Measurements from ENCODE around the gene EPN2. TPM values are rescaled to one million over a fixed set of nuclear protein-coding genes. Genes with fewer than 3 reads are reported as not detected.
A peak's percentile ranks its signal among the peaks of the same experiment; 100 is the strongest.

EPN2 gene
- total RNA-seq, 4 donors from 2014 or later, result 92.7 to 141 (median 119) TPM

- WGBS, 2 donors, result 46 to 64% methylated on average over 2 of the region's 2 CpGs
- H3K9me3 ChIP-seq, result no peaks in the 10 kb centered on the region
- DNase-seq (ENCODE audit: low spot score in 2 of 2), result no peak
Observed at GRCh38 chr17:19339341-19339815, 102.2 kb downstream of the EPN2 start.

GRCh38 chr17:19341211-19341631 is 104.1 kb downstream of the EPN2 start:
- WGBS, 2 donors, result 69 to 77% methylated on average over 7 of the region's 7 CpGs
- H3K27me3 ChIP-seq, result no peaks in the 10 kb centered on the region
- no peaks in the 10 kb centered on the region for H3K9me3 ChIP-seq
- no peak for DNase-seq (ENCODE audit: low spot score in 2 of 2)
- H3K36me3 ChIP-seq, result peaks cover 0 to 8% (median 0%) of the 10 kb centered on the region in 3 donors
- peaks cover 0 to 66% (median 22%) of the 10 kb centered on the region in 4 donors for H3K4me1 ChIP-seq
- no peak for TF ChIP-seq EP300 (IDR thresholded peaks at IDR 0.05)
- TF ChIP-seq POLR2A (IDR thresholded peaks at IDR 0.05), result no peak
- TF ChIP-seq CTCF (IDR thresholded peaks at IDR 0.05), result no peak
- no peak overlapping the region for H3K4me3 ChIP-seq
- H3K27ac ChIP-seq, result peak overlapping the region in 2 of 4 donors; percentile 30 to 83

More at GRCh38 chr17:19339341-19339815, 102.2 kb downstream of the EPN2 start:
- H3K36me3 ChIP-seq, result peaks cover 0 to 21% (median 0%) of the 10 kb centered on the region in 3 donors
- TF ChIP-seq POLR2A (IDR thresholded peaks at IDR 0.05), result no peak
- no peak for TF ChIP-seq EP300 (IDR thresholded peaks at IDR 0.05)
- no peak overlapping the region for H3K27ac ChIP-seq
- no peak overlapping the region for H3K4me3 ChIP-seq
- H3K4me1 ChIP-seq, result peaks cover 0 to 58% (median 16%) of the 10 kb centered on the region in 4 donors
- no peaks in the 10 kb centered on the region for H3K27me3 ChIP-seq

GRCh38 chr17:19341641-19342610 is 104.8 kb downstream of the EPN2 start:
- no peak for DNase-seq (ENCODE audit: low spot score in 2 of 2)
- no peaks in the 10 kb centered on the region for H3K27me3 ChIP-seq
- no peaks in the 10 kb centered on the region for H3K9me3 ChIP-seq
- peaks cover 0 to under 1% (median 0%) of the 10 kb centered on the region in 3 donors for H3K36me3 ChIP-seq
- TF ChIP-seq EP300 (IDR thresholded peaks at IDR 0.05), result peak in 1 of 2 donors; percentile 7
- TF ChIP-seq POLR2A (IDR thresholded peaks at IDR 0.05), result no peak
- WGBS, 2 donors, result 49 to 50% methylated on average over 19 to 20 of the region's 20 CpGs
- H3K4me1 ChIP-seq, result peaks cover 0 to 68% (median 27%) of the 10 kb centered on the region in 4 donors
- peak overlapping the region; percentile 45 to 83 (median 66) for H3K27ac ChIP-seq
- no peak overlapping the region for H3K4me3 ChIP-seq

DNA sequence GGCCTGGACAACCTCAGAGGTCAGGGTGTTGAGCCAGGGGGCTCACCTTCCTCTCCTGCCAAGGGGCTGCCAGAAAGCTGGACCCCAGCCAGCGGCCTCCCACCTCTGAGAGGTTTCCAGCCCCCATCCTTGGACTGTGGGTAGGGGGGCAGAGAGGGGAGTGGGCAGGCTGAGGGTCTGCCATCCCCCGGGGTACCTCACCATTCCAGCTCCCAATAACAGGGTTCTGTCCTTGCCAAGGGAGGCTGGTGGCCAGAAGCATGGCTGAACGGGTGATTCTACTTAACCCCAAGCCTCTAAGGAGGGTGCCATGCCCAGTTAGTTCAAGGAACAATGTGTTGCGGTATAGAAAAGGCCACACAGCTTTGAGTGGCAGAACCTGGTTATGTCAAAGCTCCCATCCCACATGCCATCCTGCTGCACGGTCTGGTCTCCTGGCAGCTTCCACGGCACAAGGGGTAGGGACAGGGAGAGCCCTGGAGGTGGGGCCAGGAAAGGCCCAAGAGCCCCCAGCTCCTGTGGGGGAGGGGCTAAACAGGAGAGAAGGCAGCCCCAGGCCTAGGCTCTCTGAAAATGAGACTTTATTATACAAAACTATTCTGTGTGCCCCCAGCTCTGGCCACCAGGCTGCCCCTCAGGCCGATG is 105.6 kb downstream of the EPN2 start:
- no peaks in the 10 kb centered on the region for H3K36me3 ChIP-seq
- peaks cover 0 to 68% (median 26%) of the 10 kb centered on the region in 4 donors for H3K4me1 ChIP-seq
- H3K9me3 ChIP-seq, result no peaks in the 10 kb centered on the region
- WGBS, 2 donors, result 54 to 58% methylated on average over 7 of the region's 7 CpGs
- no peaks in the 10 kb centered on the region for H3K27me3 ChIP-seq
- TF ChIP-seq EP300 (IDR thresholded peaks at IDR 0.05) (no peak), CTCF (IDR thresholded peaks at IDR 0.05) (no peak), POLR2A (IDR thresholded peaks at IDR 0.05) (no peak)
- H3K4me3 ChIP-seq, result no peak overlapping the region
- DNase-seq (ENCODE audit: low spot score in 2 of 2), result no peak
- peak overlapping the region in 3 of 4 donors; percentile 48 to 83 (median 83) for H3K27ac ChIP-seq

GRCh38 chr17:19343256-19343630 is 106.1 kb downstream of the EPN2 start:
- DNase-seq (ENCODE audit: low spot score in 2 of 2), result no peak
- H3K4me1 ChIP-seq, result peaks cover 0 to 63% (median 25%) of the 10 kb centered on the region in 4 donors
- peak overlapping the region in 2 of 4 donors; percentile 83 for H3K27ac ChIP-seq
- 75 to 84% methylated on average over 6 to 7 of the region's 7 CpGs for WGBS, 2 donors
- no peak overlapping the region for H3K4me3 ChIP-seq
- H3K9me3 ChIP-seq, result no peaks in the 10 kb centered on the region
- H3K27me3 ChIP-seq, result no peaks in the 10 kb centered on the region
- no peaks in the 10 kb centered on the region for H3K36me3 ChIP-seq
- TF ChIP-seq CTCF (IDR thresholded peaks at IDR 0.05) (no peak), POLR2A (IDR thresholded peaks at IDR 0.05) (no peak), EP300 (IDR thresholded peaks at IDR 0.05) (no peak)

Measured in tibial nerve (tissue), 4 donors.